HUES48 (cell line): Measurements from ENCODE around the gene MAST3.

Source experiments
- H3K27ac ChIP-seq: one replicate; pipeline ENCODE4 v1.7.0; 2013; ENCODE audit warnings: low read depth, low read length, inconsistent platforms
- H3K27me3 ChIP-seq: 2 replicates; pipeline ENCODE4 v1.6.1; 2013; ENCODE audit warnings: mild to moderate bottlenecking, low read length; ENCODE audit not compliant: control insufficient read depth, insufficient read depth
- H3K36me3 ChIP-seq: 2 replicates; pipeline ENCODE4 v1.6.1; 2013; ENCODE audit warnings: low read length; ENCODE audit not compliant: control insufficient read depth, insufficient read depth
- H3K4me1 ChIP-seq: 2 replicates; pipeline ENCODE4 v1.6.1; 2013; ENCODE audit warnings: mild to moderate bottlenecking, low read length; ENCODE audit not compliant: control insufficient read depth, insufficient read depth
- H3K4me3 ChIP-seq: 2 replicates; pipeline ENCODE4 v1.5.1; 2013; ENCODE audit warnings: mild to moderate bottlenecking, low read depth, low read length
- H3K9ac ChIP-seq: 2 replicates; pipeline ENCODE4 v1.6.1; 2013; ENCODE audit warnings: mild to moderate bottlenecking, low read depth, low read length, moderate library complexity
- H3K9me3 ChIP-seq: 2 replicates; pipeline ENCODE4 v1.6.1; 2013; ENCODE audit warnings: low read length; ENCODE audit not compliant: control insufficient read depth, insufficient read depth

MAST3 gene

DNA sequence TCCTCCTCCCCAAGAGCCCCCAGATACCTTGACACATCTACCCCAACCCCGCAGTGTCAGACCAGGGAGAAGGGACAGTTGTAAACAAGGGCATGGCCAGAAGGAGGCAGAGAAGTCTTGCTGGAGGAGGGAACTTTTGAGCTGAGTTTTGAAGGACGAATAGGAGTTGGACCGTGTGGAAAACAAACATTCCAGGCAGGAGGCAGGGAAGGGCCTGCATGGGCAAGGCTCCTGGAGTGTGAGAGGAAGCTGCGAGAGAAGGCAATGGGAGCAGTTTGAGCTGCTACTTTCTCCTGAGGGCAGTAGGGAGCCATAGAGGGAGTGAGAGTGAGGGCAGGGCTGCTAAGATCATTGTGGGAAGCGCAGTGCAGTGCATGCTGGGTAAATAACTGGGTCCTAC lies 34.1 kb upstream of the MAST3 start:
- H3K27me3 ChIP-seq, result no peaks in the 10 kb centered on the region
- H3K4me1 ChIP-seq, result no peaks in the 10 kb centered on the region
- no peaks in the 10 kb centered on the region for H3K36me3 ChIP-seq

DNA sequence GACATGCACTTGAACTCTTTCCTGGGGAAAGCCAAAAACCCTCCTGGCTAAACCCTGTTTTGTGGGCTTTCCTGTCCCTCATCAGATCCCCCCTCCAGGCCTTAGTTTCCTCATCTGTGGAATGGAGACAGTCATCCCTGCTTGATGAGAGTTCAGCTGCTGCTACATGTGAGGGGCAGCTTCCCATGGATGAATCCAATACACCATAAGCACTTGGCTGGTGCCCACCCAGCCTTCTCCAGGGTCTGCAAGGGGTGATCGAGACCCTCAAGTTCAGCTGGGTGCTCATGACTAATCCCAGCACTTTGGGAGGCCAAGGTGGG lies 32.4 kb upstream of the MAST3 start:
- Histone ChIP-seq H3K27ac (no peak overlapping the region), H3K9me3 (no peaks in the 10 kb centered on the region), H3K27me3 (no peaks in the 10 kb centered on the region), H3K4me1 (no peaks in the 10 kb centered on the region), H3K36me3 (no peaks in the 10 kb centered on the region), H3K4me3 (no peak overlapping the region), H3K9ac (no peak overlapping the region)

More for the DNA sequence above, 34.1 kb upstream of the MAST3 start:
- Histone ChIP-seq H3K27ac (no peak overlapping the region), H3K9ac (no peak overlapping the region), H3K4me3 (no peak overlapping the region), H3K9me3 (no peaks in the 10 kb centered on the region)

DNA sequence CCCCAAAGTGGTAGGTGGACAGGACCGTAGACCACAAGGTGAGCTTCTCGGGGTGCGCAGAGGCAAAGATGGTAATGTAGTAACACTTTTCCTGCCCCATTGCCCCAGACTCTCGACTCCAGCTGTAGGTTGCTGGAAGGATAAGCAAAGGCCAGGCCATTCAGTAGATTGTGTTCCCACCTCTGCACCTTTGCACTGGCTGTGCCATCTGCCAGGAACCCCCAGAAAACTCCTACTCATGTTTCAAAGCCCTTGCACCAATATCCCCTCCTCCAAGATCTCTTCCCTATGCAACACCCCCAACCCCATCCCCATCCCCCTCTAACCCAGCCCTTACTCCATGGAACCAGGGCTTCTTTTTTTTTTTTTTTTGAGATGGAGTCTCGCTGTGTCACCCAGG lies 29.2 kb upstream of the MAST3 start:
- no peaks in the 10 kb centered on the region for H3K4me1 ChIP-seq
- H3K27me3 ChIP-seq, result no peaks in the 10 kb centered on the region
- no peaks in the 10 kb centered on the region for H3K9me3 ChIP-seq
- H3K4me3 ChIP-seq, result no peak overlapping the region
- no peak overlapping the region for H3K9ac ChIP-seq
- H3K27ac ChIP-seq, result no peak overlapping the region
- H3K36me3 ChIP-seq, result no peaks in the 10 kb centered on the region

DNA sequence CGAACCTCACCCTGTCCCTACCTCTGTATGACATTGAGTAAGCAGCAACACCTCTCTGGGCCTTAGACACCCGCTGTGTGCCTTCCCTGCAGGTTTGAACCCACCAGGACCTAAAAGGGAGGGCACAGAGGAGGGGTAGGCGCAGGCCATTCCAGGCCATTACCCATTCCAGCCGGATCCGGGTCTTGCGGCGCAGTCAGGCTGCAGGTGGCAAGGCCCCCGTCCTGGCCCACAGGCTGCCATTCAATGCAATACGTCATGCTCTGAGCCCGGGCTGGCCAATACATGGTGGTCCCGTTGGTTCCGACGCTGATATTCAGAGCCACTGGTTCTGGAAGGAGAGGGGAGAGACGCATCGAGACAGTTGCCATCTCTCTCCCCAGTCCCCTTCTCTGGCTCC lies 28.2 kb upstream of the MAST3 start:
- no peaks in the 10 kb centered on the region for H3K27me3 ChIP-seq
- no peak overlapping the region for H3K4me3 ChIP-seq
- H3K9me3 ChIP-seq, result no peaks in the 10 kb centered on the region
- no peaks in the 10 kb centered on the region for H3K4me1 ChIP-seq
- H3K36me3 ChIP-seq, result no peaks in the 10 kb centered on the region
- no peak overlapping the region for H3K27ac ChIP-seq
- no peak overlapping the region for H3K9ac ChIP-seq

DNA sequence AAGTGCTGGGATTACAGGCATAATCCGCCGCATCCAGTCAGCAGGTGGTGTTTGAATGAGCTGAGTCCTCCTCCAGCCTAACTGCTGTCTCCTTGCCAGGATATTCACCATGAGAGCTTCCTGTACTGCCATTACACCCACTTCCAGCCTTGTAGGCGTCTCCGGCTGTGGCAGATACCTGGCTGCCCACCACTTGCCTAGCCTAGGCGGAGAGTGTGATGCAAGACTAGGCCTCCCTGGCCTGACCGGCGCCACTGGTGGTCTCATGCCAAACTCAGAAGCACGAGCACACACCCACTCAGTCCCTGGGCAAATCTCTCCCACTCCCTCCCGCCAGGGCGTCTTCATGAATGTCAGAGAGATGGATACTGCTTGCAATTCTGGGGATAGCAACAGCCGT lies 27.4 kb upstream of the MAST3 start:
- Histone ChIP-seq H3K27ac (no peak overlapping the region), H3K4me3 (no peak overlapping the region), H3K9me3 (no peaks in the 10 kb centered on the region), H3K27me3 (no peaks in the 10 kb centered on the region), H3K4me1 (no peaks in the 10 kb centered on the region), H3K36me3 (no peaks in the 10 kb centered on the region), H3K9ac (no peak overlapping the region)

DNA sequence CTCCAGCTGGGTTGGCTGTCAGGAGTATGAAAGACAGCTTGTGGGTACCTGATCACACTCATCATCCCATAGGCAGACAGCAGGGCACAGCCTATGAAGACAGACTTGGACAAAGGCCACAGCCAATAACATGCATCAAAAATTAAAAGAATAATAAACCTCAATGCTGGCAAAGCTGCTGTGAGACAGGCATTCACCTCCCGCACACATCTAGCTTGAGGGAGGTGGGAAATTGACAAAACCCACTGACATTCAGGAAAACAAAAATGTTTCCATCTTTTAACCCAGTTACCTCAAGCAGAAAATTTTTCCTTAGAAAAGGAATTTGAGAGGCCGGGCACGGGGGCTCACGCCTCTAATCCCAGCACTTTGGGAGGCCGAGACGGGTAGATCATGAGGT lies 25.2 kb upstream of the MAST3 start:
- H3K9ac ChIP-seq, result no peak overlapping the region
- no peaks in the 10 kb centered on the region for H3K36me3 ChIP-seq
- H3K4me1 ChIP-seq, result no peaks in the 10 kb centered on the region
- H3K27ac ChIP-seq, result no peak overlapping the region
- no peaks in the 10 kb centered on the region for H3K27me3 ChIP-seq
- H3K9me3 ChIP-seq, result no peaks in the 10 kb centered on the region
- no peak overlapping the region for H3K4me3 ChIP-seq

DNA sequence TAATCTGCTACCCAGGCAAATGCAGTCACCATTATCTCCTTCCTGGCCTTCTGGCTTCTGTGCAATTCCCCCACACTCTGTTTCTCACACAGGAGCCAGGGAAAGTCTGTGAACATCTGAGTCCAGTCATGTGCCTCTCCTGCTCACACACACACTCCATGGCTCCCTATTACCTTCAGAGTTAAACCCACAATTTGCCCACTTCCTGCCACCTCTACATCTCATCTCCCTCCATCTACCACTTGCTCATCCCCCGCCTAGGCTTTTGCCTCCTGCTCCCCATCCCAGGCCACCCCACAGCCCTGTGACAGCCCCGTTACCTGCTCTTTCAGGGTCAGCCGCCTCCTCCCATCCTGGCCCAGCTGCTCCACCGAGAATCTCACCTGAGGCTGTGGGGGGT lies 24.4 kb upstream of the MAST3 start:
- Histone ChIP-seq H3K27ac (no peak overlapping the region), H3K36me3 (no peaks in the 10 kb centered on the region)

DNA sequence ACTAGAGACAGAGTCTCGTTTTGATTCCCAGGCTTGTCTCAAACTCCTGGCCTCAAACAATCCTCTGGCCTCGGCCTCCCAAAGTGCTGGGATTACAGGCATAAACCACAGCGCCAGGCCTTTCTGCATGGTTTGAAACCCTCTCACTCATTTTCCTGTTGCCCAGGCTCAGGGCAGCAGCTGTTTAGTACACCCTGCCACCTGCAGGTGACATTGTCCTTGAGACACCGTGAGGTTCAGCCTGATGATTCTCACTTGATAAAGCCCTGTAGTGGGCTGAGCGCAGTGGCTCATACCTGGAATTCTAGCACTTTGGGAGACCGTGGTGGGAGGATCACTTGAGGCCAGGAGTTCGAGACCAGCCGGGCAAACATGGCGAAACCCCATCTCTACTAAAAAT lies 23.4 kb upstream of the MAST3 start:
- no peak overlapping the region for H3K4me3 ChIP-seq
- no peaks in the 10 kb centered on the region for H3K9me3 ChIP-seq
- no peak overlapping the region for H3K9ac ChIP-seq
- no peak overlapping the region for H3K27ac ChIP-seq
- H3K36me3 ChIP-seq, result no peaks in the 10 kb centered on the region
- no peaks in the 10 kb centered on the region for H3K27me3 ChIP-seq
- H3K4me1 ChIP-seq, result no peaks in the 10 kb centered on the region

More for the DNA sequence above, 24.4 kb upstream of the MAST3 start:
- Histone ChIP-seq H3K9ac (no peak overlapping the region), H3K27me3 (no peaks in the 10 kb centered on the region), H3K4me1 (no peaks in the 10 kb centered on the region), H3K4me3 (no peak overlapping the region), H3K9me3 (no peaks in the 10 kb centered on the region)

DNA sequence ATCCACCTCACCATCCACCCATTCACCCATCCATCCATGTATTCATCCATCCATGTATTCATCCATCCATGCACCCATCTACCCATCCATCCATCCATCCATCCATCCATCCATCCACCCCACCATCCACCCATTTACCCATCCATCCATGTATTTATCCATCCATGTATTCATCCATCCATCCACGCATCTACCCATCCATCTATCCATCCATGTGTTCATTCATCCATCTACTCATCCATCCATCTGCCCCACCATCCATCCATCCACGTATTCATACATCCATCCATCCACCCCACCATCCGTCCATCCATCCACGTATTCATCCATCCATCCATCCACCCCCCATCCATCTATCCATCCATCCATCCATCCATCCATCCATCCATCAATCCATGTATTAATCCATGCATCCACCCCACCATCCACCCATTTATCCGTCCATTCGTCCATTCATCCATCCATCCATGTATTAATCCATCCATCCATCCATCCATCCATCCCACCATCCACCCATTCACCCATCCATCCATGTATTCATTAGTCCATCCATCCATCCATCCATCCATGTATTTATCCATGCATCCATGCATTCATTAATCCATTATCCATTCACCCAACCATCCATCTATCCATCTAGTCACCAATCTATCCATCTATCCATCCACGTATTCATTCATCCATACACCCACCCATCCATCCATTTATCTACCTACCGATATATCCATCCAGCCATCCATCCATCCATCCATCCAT lies 13.5 kb upstream of the MAST3 start:
- Histone ChIP-seq H3K27ac (no peak overlapping the region), H3K4me1 (no peaks in the 10 kb centered on the region), H3K9ac (no peak overlapping the region), H3K36me3 (no peaks in the 10 kb centered on the region), H3K27me3 (no peaks in the 10 kb centered on the region), H3K9me3 (no peaks in the 10 kb centered on the region), H3K4me3 (no peak overlapping the region)

DNA sequence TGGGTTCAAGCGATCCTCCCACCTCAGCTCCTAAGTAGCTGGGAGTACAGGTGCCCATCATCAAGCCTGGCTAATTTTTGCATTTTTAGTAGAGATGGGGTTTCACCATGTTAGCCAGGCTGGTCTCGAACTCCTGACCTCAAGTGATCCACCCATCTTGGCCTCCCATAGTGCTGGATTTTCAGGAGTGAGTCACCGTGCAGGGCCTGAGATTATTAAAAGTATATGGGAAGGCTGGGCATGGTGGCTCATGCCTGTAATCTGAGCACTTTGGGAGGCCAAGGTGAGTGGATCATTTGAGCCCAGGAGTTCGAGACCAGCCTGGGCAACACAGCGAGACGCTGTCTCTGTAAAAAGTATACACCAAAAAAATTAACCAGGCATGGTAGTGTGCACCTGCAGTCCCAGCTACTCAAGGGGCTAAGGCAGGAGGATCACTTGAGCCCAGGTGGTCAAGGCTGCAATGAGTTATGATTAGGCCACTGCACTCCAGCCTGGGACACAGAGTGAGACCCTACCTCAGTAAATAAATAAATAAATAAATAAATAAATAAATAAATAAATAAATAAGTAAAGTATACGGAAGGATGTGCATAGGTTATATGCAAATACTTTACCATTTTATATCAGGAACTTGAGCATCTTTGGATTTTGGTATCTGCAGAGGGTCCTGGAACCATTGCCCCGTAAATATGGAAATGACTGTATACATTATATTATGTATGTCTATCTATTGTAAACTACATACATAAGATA lies 11.7 kb upstream of the MAST3 start:
- Histone ChIP-seq H3K4me3 (no peak overlapping the region), H3K9me3 (no peaks in the 10 kb centered on the region), H3K27ac (no peak overlapping the region), H3K36me3 (no peaks in the 10 kb centered on the region), H3K4me1 (no peaks in the 10 kb centered on the region), H3K9ac (no peak overlapping the region), H3K27me3 (no peaks in the 10 kb centered on the region)

DNA sequence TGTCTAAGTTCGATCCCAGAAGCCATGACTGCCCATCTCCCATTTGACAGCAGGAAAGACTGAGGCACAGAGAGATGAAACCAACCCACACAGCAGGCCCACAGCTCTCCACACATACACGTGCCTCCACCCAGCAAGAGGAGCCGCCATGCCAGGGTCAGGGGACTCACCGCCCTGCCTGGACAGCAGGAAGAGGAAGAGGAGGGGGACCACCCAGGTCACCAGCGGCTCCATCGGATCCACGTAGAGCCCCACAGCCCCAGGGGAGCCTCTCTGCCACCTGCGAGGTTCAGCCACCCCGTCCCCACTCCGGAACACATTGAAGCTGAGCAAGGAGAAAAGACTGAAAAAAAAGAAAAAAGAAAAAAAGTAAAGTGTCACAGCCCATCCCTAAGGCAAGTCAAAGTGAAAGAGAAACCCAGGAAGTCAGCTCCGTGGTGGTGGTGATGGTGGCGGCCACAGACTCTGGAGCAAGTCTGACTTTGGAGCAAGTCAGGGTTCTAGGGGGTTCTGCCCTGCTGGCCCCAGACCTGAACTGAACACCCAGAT lies 10.9 kb upstream of the MAST3 start, which contains the start of gene IL12RB1:
IL12RB1 (minus strand) TSS at position 345 of the 549 bp plus-strand sequence; CDS start at position 234, 111 bp downstream.
- Histone ChIP-seq H3K27ac (no peak within 1 kb of the TSS), H3K9ac (no peak within 1 kb of the TSS), H3K9me3 (no peaks in the 10 kb centered on the region), H3K36me3 (no peaks in the 10 kb centered on the region), H3K4me1 (no peaks in the 10 kb centered on the region), H3K4me3 (no peak within 1 kb of the TSS), H3K27me3 (no peaks in the 10 kb centered on the region)
